HT1080 (cell line): ENCODE data around the gene MLST8. TPM values are rescaled to one million over a fixed set of nuclear protein-coding genes. Genes with fewer than 3 reads are reported as not detected.

Experiments used
- DNase-seq: peaks from one replicate; pipeline ENCODE4 v3.0.0-alpha.2; 2015; ENCODE audit warnings: low read depth
- total RNA-seq: library from RNA; depleted of rRNA; stranded (reverse); fragments of >200 nt; shearing (Covaris generic); gene quantifications from 2 replicates; pipeline ENCODE4 v1.2.3, GENCODE V29; 2014

Gene MLST8
- total RNA-seq, 1 experiment from 2014 or later, result 69.1 TPM

DNA sequence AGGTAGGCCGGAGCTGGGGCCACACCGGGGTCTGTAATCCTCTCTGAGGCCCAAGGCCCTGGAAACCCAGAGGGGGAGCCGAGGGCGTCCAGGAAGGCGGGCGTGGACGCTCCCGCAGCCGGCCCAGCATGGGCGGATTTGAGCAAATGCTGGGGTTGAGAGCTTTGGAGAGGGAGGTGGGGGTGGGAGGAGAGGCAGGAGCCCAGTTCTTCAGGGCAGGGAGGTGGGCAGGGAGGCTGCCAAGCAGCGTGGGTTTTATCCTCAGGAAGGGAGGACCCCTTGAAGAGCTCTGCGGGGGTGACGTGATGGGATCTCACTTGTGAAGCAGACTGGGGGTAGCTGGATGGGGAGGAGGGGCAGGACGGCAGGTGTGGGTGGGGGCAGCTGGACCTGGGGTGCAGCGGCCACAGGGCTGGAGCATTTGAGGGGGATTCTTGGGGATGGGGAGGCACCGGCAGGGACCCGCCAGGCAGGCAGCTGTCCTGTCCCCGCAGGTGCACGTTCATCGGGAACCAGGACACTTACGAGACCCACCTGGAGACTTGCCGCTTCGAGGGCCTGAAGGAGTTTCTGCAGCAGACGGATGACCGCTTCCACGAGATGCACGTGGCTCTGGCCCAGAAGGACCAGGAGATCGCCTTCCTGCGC, 32.4 kb upstream of the MLST8 start:
- no peak for DNase-seq

GRCh38 chr16:2173366-2173765, 31.9 kb upstream of the MLST8 start:
- no peak for DNase-seq

GRCh38 chr16:2173916-2174315, 31.3 kb upstream of the MLST8 start:
- DNase-seq, result no peak

- no peak for DNase-seq
Measured at GRCh38 chr16:2174396-2175131, 30.7 kb upstream of the MLST8 start.

DNA sequence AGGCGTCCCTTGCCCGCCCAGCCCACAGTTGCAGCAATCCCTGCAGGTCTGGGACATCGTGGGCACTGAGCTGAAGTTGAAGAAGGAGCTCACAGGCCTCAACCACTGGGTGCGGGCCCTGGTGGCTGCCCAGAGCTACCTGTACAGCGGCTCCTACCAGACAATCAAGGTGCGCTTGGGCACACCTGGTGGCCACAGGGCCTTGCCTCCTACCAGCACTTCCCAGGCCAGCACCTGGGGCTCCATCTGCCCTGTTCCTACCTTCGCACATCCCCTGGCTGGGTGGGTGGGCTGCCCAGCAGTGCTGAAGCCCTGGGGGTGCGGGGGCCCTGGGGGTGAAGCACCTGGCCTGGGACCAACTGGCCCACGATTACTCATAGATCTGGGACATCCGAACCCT, 29.8 kb upstream of the MLST8 start:
- no peak for DNase-seq

- no peak for DNase-seq
Measured at GRCh38 chr16:2176047-2176446, 29.2 kb upstream of the MLST8 start.

GRCh38 chr16:2177101-2177500, 28.2 kb upstream of the MLST8 start:
- DNase-seq, result no peak

- no peak for DNase-seq
Measured at GRCh38 chr16:2177561-2177960, 27.7 kb upstream of the MLST8 start.

DNA sequence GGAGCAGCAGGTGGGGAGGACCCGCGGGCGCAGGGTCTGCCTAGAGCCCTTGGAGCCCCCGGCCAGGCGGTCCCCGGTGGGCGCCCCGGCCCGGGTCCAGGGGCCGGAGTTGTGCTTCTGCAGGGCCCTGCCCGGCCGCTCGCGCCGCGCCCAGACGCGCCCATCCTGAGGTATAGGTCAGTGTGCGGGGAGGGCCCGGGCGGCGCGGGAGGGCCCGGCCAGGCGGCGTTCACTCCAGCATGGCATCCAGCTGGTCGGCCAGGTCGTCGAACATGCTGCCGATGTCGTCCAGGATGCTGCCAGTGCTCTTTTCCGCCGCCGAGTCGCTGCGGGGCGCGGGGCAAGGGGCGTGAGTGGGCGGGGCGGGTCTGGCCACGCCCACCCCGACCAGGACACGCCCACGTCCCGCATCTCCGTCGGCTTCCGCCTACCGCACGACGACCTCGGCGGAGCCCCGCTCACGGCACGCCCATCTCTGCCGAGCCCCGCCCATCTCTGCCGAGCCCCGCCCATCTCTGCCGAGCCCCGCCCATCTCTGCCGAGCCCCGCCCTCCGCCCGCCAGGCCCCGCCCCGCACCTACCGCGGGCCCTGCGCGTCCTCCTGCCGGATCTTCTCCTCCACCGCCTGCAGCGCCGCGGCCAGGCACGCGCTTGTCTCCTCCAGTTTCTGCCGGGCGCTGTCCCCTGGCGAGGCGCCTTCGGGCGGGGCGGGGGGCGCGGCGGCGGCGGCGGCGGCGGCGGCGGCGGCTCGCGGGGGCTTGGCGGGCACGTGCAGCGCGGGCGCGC, 26.7 kb upstream of the MLST8 start:
- DNase-seq, result no peak

- no peak for DNase-seq
Measured at GRCh38 chr16:2179107-2179501, 26.1 kb upstream of the MLST8 start.

GRCh38 chr16:2179576-2179975, 25.7 kb upstream of the MLST8 start:
- DNase-seq, result no peak

- no peak for DNase-seq
Measured at GRCh38 chr16:2180461-2180860, 24.8 kb upstream of the MLST8 start.

DNA sequence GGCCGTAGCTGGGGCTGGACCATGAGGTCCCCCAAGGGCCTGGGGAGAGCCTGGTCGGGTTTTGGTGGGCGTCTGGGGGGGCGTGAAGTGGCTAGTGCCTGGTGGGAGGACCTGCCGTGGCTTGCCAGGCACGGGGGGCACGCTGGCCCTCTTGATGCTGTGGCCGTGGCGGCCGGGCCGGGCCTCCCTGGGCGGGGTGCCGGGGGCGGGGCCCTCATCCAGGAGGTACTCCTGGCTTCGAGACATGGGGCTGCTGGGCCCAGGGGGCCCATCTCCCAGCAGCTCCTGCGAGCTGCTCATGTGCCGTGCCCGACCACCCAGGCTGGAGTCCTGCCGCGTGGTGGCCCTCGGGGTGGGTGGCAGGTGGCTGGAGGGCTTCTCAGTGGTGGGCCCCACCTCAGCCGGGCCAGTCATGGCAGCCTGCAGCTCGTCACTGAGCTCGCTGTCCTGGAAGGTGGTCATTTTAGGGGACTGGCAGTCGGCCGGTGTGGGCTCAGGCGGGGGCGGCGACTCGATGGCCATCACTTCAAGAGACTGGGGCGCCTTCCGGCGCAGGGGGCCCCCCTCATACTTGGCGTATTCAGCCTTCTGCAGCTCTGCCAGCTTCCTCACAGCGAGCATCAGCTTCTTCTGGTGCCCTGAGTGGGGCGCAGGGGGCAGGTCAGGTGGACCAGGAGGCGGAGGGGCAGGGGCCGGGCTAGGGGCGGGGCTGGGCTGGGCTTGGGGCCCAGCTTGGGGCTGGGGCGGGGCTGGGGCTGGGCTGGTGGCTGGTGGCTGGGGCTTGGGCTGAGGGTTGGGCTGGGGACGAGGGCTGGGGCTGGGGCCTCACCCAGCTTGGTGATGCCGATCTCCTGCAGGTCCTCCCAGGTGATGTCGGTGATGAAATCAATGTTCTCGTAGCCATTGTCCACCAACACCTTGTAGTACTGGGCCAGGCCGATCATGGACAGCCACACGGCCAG, 24.0 kb upstream of the MLST8 start:
- no peak for DNase-seq

DNA sequence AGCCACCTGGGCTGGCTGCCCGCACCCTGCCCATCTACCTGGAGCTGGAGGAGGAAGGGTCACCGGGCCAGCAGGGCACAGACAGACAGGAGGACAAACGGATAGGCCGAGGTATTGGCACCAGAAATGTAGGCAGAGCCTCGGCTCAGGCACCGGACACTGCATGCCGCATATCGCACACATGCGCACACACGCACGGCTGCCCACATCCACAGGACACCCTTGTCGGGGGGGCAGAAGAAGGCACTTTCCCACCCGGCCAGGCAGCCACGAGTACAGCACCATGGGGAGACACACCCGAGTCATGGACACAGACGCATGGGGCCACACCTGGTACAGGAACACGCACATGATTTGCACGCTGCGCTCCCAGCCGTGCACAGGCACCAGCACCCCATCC, 23.3 kb upstream of the MLST8 start:
- no peak for DNase-seq

GRCh38 chr16:2183671-2184070, 21.6 kb upstream of the MLST8 start:
- DNase-seq, result no peak

GRCh38 chr16:2184346-2184745, 20.9 kb upstream of the MLST8 start:
- no peak for DNase-seq

GRCh38 chr16:2184962-2185361, 20.3 kb upstream of the MLST8 start:
- no peak for DNase-seq

GRCh38 chr16:2186064-2186463, 19.2 kb upstream of the MLST8 start:
- DNase-seq, result no peak

- no peak for DNase-seq
Measured at GRCh38 chr16:2186505-2186904, 18.7 kb upstream of the MLST8 start.

DNA sequence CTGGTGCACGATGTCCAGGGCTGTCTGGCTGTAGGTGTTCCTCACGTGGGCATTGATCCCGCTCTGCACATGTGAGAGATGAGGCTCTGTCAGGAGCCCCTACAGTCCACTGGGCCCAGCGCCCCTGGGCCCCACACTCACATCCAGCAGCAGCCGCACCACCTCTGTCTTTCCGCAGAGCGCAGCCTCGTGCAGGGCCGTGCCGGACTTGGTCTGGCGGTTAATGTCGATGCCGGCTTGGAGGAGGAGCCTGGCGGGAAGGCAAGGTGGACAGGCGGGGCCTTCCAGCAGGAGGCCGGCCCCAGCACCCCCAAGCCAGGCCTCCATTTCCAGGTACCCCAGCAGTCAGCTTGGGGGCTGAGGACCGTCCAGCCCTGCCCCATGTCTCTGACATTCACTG, 18.0 kb upstream of the MLST8 start:
- DNase-seq, result no peak

DNA sequence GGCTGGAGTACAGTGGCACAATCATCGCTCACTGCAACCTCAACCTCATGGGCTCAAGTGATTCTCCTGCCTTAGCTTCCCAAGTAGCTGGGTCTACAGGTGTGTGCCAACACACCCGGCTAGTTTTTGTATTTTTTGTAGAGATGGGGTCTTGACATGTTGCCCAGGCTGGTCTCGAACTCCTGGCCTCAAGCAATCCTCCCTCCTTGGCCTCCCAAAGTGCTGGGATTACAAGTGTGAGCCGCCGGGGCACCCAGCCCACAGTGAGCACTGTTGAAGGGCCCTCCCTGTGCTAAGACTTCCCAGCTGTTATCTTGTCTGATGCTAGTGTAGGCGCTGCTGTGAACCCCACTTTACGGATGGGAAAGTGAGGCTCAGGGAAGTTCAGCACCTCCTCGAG, 16.9 kb upstream of the MLST8 start:
- DNase-seq, result no peak
